Stimulated activated naive CD4-positive, alpha-beta T cell (primary cell): Measurements from ENCODE around the gene ZNF672.
"Not testable (repeated sequence)": the region's sequence is repeated elsewhere in the genome, so short reads cannot be mapped to it uniquely, and the experiment has no call there.

Source experiments
- DNase-seq, 6 experiments: peaks; one replicate each; lab custom pipeline; 2025; lab: John Stamatoyannopoulos, UW

ZNF672 gene

GRCh38 chr1:248889914-248890243 is 51.9 kb downstream of the ZNF672 start:
- not testable (repeated sequence) for DNase-seq

- no peak for DNase-seq
Observed at GRCh38 chr1:248890549-248891498, 52.8 kb downstream of the ZNF672 start.

DNA sequence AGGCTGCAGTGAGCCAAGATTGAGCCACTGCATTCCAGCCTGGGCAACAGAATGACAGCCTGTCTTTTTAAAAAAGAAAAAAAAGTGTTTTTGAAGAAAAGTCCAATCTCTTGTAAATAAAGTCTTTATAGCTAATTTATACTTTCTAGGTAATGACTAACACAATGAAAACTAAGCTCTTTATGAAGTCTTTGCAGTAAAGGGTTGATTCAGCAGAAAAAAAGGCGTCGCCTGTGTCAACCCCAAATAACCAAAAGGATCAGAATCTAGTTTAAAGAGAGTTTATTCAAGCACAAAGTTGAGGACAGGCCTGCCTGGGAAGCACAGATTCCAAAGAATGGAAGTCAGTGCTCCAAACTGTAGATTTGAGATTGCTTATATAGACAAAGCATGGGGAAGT is 53.7 kb downstream of the ZNF672 start:
- DNase-seq: no peak

DNA sequence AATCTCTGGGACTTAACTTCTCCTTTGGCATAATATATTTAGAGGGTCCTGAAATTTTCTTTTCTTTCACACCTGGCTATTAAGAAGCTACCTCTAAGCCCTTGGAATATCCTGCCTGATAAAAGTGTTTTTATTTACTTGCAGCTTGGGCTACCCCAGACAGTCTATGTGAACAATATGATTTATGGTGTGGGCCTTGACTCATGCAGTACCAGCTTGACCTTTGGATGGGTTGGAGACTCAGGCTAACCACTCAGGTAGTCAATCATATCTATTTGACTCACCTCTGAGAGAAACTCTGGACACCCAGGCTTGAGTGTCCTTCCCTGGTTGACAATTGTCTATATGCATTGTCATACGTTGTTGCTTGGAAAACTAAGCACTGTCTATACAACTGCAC is 54.6 kb downstream of the ZNF672 start:
- DNase-seq: no peak

DNA sequence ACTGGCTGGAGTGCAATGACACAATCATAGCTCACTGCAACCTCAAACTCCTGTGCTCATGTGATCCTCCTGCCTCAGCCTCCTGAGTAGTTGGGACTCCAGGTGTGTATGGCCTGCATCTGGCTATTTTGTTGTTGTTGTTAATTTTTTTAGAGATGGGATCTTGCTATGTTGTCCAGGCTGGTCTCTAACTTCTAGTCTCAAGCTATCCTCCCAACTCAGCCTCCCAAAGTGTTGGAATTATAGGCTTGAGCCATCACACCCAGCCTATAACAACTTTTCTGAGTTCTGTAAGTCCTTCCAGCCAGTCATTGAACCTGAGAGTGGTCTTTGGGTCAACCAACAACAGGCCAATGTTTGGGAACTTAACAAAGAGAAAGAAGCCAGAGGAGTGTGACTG is 56.8 kb downstream of the ZNF672 start:
- no peak for DNase-seq

- no peak for DNase-seq
Observed at GRCh38 chr1:248897412-248898337, 59.7 kb downstream of the ZNF672 start.
